ENCODE measurements around the gene EPB42. TPM values are rescaled to one million over a fixed set of nuclear protein-coding genes. Genes with fewer than 3 reads are reported as not detected.
"Not testable (repeated sequence)": the region's sequence is repeated elsewhere in the genome, so short reads cannot be mapped to it uniquely, and the experiment has no call there.

Gene EPB42
- total RNA-seq, 2 experiments from 2014 or later, result not detected

DNA sequence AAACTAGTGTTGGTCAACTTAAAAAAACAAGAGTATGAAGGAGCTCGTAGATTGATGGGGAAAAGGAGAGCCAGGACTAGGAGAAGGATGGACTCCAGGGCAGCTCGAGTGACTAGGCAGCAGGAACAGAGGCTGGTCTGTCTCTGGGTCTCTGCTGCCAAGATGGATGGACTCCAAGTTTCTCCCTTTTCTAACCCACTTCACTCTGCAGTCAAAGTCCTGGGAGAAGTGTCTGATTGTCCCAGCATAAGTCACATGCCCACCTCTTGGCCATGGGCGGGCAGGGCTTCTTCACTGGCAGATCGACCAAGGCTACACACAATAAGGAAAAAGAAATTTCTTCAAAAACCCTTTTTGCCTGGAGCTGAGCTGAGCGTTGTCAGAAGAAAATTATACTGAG, 9.2 kb upstream of the EPB42 start:
- intact Hi-C loops (cut with DNase I, micrococcal nuclease), result no loop called here
- H3K4me1 Mint-ChIP-seq (ENCODE audit: low read depth), result peaks cover 6% of the 10 kb centered on the region
- ATAC-seq (ENCODE audit: poor library complexity), result no peak
- H3K4me3 Mint-ChIP-seq, result no peak overlapping the region
- ChIA-PET CTCF (interaction anchor here (1.3 kb wide), 1 partner anchor 15 kb away, joined by 3 read pairs; no protein-coding TSS in a partner anchor), POLR2A (interaction anchor here (0.6 to 0.7 kb wide), 2 partner anchors 26 to 155 kb away, joined by 3 read pairs; no protein-coding TSS in a partner anchor)
- H3K9me3 Mint-ChIP-seq, result no peaks in the 10 kb centered on the region
- no peak overlapping the region for H3K4me3 ChIP-seq (ENCODE audit: low read length)
- H3K27me3 Mint-ChIP-seq, result peaks cover 6% of the 10 kb centered on the region
- no peak overlapping the region for H3K27ac Mint-ChIP-seq
- peaks cover 3% of the 10 kb centered on the region for H3K4me1 ChIP-seq (ENCODE audit: insufficient read depth, low read length)
- TF ChIP-seq, protein P1, sequence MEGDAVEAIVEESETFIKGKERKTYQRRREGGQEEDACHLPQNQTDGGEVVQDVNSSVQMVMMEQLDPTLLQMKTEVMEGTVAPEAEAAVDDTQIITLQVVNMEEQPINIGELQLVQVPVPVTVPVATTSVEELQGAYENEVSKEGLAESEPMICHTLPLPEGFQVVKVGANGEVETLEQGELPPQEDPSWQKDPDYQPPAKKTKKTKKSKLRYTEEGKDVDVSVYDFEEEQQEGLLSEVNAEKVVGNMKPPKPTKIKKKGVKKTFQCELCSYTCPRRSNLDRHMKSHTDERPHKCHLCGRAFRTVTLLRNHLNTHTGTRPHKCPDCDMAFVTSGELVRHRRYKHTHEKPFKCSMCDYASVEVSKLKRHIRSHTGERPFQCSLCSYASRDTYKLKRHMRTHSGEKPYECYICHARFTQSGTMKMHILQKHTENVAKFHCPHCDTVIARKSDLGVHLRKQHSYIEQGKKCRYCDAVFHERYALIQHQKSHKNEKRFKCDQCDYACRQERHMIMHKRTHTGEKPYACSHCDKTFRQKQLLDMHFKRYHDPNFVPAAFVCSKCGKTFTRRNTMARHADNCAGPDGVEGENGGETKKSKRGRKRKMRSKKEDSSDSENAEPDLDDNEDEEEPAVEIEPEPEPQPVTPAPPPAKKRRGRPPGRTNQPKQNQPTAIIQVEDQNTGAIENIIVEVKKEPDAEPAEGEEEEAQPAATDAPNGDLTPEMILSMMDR (IDR thresholded peaks at IDR 0.05), result no peak
- H3K36me3 Mint-ChIP-seq (ENCODE audit: low read depth), result no peaks in the 10 kb centered on the region
- H3K27ac ChIP-seq (ENCODE audit: low read depth in 1 of 2, low read length in 2 of 2), result no peak overlapping the region
- peaks cover 0 to 4% of the 10 kb centered on the region in 2 experiments for H3K27me3 ChIP-seq (ENCODE audit: control insufficient read depth in 1 of 2, insufficient read depth in 2 of 2, low read length in 2 of 2)
- no peak for DNase-seq
- no peaks in the 10 kb centered on the region for H3K36me3 ChIP-seq (ENCODE audit: insufficient read depth, low read length)
- no peaks in the 10 kb centered on the region for H3K9me3 ChIP-seq (ENCODE audit: control insufficient read depth in 1 of 2, insufficient read depth in 1 of 2, low read length in 2 of 2)

DNA sequence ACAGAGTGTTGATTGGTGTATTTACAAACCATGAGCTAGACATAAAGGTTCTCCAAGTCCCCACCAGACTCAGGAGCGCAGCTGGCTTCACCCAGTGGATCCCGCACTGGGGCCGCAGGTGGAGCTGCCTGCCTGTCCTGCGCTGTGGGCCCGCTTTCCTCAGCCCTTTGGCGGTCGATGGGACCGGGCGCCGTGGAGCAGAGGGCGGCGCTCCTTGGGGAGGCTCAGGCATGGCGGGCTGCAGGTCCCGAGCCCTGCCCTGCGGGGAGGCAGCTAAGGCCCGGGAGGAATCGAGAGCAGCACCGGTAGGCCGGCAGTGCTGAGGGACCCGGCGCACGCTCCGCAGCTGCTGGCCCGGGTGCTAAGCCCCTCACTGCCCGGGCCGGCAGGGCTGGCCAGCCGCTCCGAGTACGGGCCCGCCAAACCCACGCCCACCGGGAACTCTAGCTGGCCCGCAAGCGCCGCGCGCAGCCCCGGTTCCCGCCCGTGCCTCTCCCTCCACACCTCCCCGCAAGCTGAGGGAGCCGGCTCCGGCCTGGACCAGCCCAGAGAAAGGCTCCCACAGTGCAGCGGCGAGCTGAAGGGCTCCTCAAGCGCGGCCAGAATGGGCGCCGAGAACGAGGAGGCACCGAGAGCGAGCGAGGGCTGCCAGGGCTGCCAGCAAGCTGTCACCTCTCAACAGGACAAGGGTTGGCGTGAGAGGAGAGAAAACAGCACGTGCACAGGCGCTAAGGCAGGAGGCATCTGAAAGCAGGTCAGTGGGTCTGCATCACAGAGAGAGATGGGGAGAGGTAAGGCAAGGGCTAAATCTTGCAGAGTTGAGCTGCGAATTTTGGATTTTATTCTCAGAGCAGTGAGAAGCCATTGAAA, 5.9 kb upstream of the EPB42 start:
- DNase-seq, result no peak
- H3K36me3 Mint-ChIP-seq (ENCODE audit: low read depth), result no peaks in the 10 kb centered on the region

DNA sequence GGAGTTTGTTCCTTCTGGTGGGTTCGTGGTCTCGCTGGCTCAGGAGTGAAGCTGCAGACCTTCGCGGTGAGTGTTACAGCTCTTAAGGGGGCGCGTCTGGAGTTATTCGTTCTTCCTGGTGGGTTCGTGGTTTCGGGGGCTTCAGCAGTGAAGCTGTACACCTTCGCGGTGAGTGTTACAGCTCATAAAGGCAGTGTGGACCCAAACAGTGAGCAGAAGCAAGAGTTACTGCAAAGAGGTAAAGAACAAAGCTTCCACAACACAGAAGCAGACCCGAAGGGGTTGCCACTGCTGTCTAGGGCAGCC, 5.1 kb upstream of the EPB42 start:
- H3K9me3 Mint-ChIP-seq; H3K36me3 Mint-ChIP-seq (ENCODE audit: low read depth); H3K27ac Mint-ChIP-seq; H3K27ac ChIP-seq (ENCODE audit: low read depth in 1 of 2, low read length in 2 of 2); H3K9me3 ChIP-seq (ENCODE audit: control insufficient read depth in 1 of 2, insufficient read depth in 1 of 2, low read length in 2 of 2); H3K36me3 ChIP-seq (ENCODE audit: insufficient read depth, low read length); H3K4me3 ChIP-seq (ENCODE audit: low read length); H3K4me1 ChIP-seq (ENCODE audit: insufficient read depth, low read length); H3K4me1 Mint-ChIP-seq (ENCODE audit: low read depth); H3K27me3 ChIP-seq (ENCODE audit: control insufficient read depth in 1 of 2, insufficient read depth in 2 of 2, low read length in 2 of 2); H3K4me3 Mint-ChIP-seq; ATAC-seq (ENCODE audit: poor library complexity); DNase-seq: not testable (repeated sequence)
- intact Hi-C loops (cut with DNase I, micrococcal nuclease), result loop anchor here (1.0 kb wide), 1 partner anchor 59 kb away; no protein-coding TSS in a partner anchor
- POLR2A ChIA-PET, result interaction anchor here (0.6 to 1.3 kb wide), 2 partner anchors 60 to 202 kb away, joined by 3 read pairs; no protein-coding TSS in a partner anchor
- H3K27me3 Mint-ChIP-seq, result peaks cover 11% of the 10 kb centered on the region
- CTCF ChIA-PET, result interaction anchor here (0.7 to 2.7 kb wide), 8 partner anchors 9 to 62 kb away, joined by 3 to 28 read pairs (median 4); partner anchors contain the start of gene CCNDBP1

More for the DNA sequence above, 5.9 kb upstream of the EPB42 start:
- Histone ChIP-seq H3K4me1 (ENCODE audit: insufficient read depth, low read length) (peaks cover 3% of the 10 kb centered on the region), H3K27ac (ENCODE audit: low read depth in 1 of 2, low read length in 2 of 2) (no peak overlapping the region), H3K36me3 (ENCODE audit: insufficient read depth, low read length) (no peaks in the 10 kb centered on the region), H3K9me3 (ENCODE audit: control insufficient read depth in 1 of 2, insufficient read depth in 1 of 2, low read length in 2 of 2) (no peaks in the 10 kb centered on the region), H3K27me3 (ENCODE audit: control insufficient read depth in 1 of 2, insufficient read depth in 2 of 2, low read length in 2 of 2) (no peaks in the 10 kb centered on the region), H3K4me3 (ENCODE audit: low read length) (no peak overlapping the region)
- TF ChIP-seq, protein P1 (IDR thresholded peaks at IDR 0.05), result no peak
- CTCF ChIA-PET, result interaction anchor here (1.4 to 2.7 kb wide), 2 partner anchors 22 to 58 kb away, joined by 3 to 28 read pairs; no protein-coding TSS in a partner anchor
- H3K9me3 Mint-ChIP-seq, result no peaks in the 10 kb centered on the region
- POLR2A ChIA-PET, result no interaction called here
- H3K27ac Mint-ChIP-seq, result no peak overlapping the region
- H3K4me3 Mint-ChIP-seq, result no peak overlapping the region
- intact Hi-C loops (cut with DNase I, micrococcal nuclease), result no loop called here
- H3K4me1 Mint-ChIP-seq (ENCODE audit: low read depth), result peaks cover 6% of the 10 kb centered on the region
- H3K27me3 Mint-ChIP-seq, result peaks cover 11% of the 10 kb centered on the region
- ATAC-seq (ENCODE audit: poor library complexity), result no peak

All from CD4-positive, alpha-beta T cell (primary cell).